Activated CD4-positive, alpha-beta memory T cell treated with anti-CD3 and anti-CD28 coated beads, Interleukin-2, amount 10 ng/mL, durations not matched to agents 7 days and 5 days (primary cell): ENCODE results near the gene ANKRD55. TPM values are rescaled to one million over a fixed set of nuclear protein-coding genes. Genes with fewer than 3 reads are reported as not detected.

Source experiments
- CTCF ChIA-PET: fragments of 350-600 bp; sonication (Branson Sonifier 250); formaldehyde crosslinking; loops from one replicate; lab custom pipeline; 2021; ENCODE audit warnings: antibody characterized with exemption, inconsistent platforms; lab: Charles Lee
- POLR2A ChIA-PET: fragments of 350-600 bp; sonication (Branson Sonifier 250); formaldehyde crosslinking; loops from one replicate; lab custom pipeline; 2021; ENCODE audit warnings: antibody characterized with exemption; lab: Charles Lee
- DNase-seq: peaks from one replicate; pipeline ENCODE4 v3.0.0-alpha.2; 2020
- H3K27ac Mint-ChIP-seq: one replicate; pipeline ENCODE4 v1.8.0; 2021; ENCODE audit warnings: mild to moderate bottlenecking, mixed read lengths
- H3K27me3 Mint-ChIP-seq: one replicate; pipeline ENCODE4 v1.8.0; 2021; ENCODE audit warnings: mixed read lengths
- H3K36me3 Mint-ChIP-seq: one replicate; pipeline ENCODE4 v1.8.0; 2021; ENCODE audit warnings: low read depth, mixed read lengths
- H3K4me1 Mint-ChIP-seq: one replicate; pipeline ENCODE4 v1.8.0; 2021; ENCODE audit warnings: mixed read lengths
- H3K4me3 Mint-ChIP-seq: one replicate; pipeline ENCODE4 v1.8.0; 2021; ENCODE audit warnings: mild to moderate bottlenecking, mixed read lengths
- H3K9me3 Mint-ChIP-seq: one replicate; pipeline ENCODE4 v1.8.0; 2021; ENCODE audit warnings: mixed read lengths
- total RNA-seq, 2 experiments: library from RNA; stranded (reverse); gene quantifications; one replicate each; pipeline ENCODE4 v1.2.3, GENCODE V29; 2021

The ANKRD55 gene
- total RNA-seq, 2 experiments from 2014 or later: 3.5 to 3.7 TPM

DNA sequence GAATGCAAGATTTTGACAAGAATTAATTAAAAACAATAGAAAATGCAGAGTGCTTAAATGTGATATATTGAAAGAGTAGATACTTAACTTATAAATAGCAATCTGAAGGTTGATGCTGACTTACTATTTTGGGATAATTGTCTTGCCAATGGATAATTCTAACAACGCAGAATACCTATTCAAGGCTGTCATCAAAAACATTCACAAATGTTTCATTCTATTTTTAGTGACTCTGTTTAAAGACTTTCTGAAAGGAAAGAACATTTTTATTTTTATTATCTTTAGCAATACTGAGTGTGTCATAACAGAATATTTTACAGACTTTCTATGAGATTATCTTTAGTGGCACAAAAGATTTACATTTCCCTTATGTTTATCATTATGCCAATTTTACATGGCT, 38.1 kb downstream of the ANKRD55 start:
- DNase-seq: no peak
- no peaks in the 10 kb centered on the region for H3K27me3 Mint-ChIP-seq
- CTCF ChIA-PET: interaction anchor here (4.1 kb wide), 1 partner anchor 259 kb away, joined by 10 read pairs; no protein-coding TSS in a partner anchor
- peaks cover 2% of the 10 kb centered on the region for H3K4me1 Mint-ChIP-seq
- POLR2A ChIA-PET: no interaction called here
- no peaks in the 10 kb centered on the region for H3K36me3 Mint-ChIP-seq
- no peak overlapping the region for H3K27ac Mint-ChIP-seq
- H3K9me3 Mint-ChIP-seq: no peaks in the 10 kb centered on the region
- no peak overlapping the region for H3K4me3 Mint-ChIP-seq

DNA sequence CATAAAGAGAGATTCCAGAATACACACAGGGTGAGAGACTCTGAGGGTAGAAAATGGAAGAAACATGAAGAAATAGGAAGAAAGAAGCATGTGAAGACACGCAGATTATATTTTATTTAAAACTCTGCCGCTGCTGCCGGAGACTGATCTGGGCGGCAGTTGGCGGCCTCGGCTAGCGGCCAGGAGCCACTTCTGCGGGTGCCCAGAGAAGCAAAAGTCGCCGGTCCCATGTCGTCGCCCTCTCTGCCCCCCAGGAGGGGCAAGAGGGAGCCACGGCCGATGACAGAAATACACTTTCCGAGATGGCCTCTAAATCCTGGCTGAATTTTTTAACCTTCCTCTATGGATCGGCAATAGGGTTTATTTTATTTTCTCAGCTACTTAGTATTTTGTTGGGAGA, 40.9 kb downstream of the ANKRD55 start:
- Mint-ChIP-seq H3K4me1 (peaks cover 2% of the 10 kb centered on the region), H3K36me3 (no peaks in the 10 kb centered on the region), H3K27me3 (peaks cover 3% of the 10 kb centered on the region), H3K27ac (no peak overlapping the region), H3K4me3 (no peak overlapping the region), H3K9me3 (no peaks in the 10 kb centered on the region)
- ChIA-PET CTCF (no interaction called here), POLR2A (no interaction called here)
- DNase-seq: no peak

DNA sequence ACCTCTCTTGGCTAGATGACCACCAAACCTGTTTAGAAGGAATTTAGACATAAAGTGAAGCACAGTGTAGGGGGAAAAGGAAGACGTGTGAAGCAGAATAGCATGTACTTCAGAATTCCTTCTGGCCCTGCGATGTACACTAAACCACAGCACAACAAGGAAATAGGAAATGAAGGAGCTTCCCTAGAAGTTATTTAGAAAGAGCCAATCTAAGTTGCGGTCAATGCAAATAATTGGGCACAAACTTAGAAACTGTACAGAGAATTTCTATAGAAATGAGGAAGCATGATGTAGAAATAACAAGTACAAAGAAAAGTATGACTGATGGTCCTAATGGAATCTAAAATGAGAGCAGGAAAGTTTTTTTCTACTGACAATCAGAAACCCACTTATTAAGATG, 41.5 kb downstream of the ANKRD55 start:
- Mint-ChIP-seq H3K4me3 (no peak overlapping the region), H3K36me3 (no peaks in the 10 kb centered on the region), H3K4me1 (peaks cover 2% of the 10 kb centered on the region), H3K27me3 (peaks cover 3% of the 10 kb centered on the region), H3K9me3 (no peaks in the 10 kb centered on the region), H3K27ac (no peak overlapping the region)
- DNase-seq: no peak
- ChIA-PET CTCF (interaction anchor here (0.6 kb wide), 1 partner anchor 10 kb away, joined by 3 read pairs; no protein-coding TSS in a partner anchor), POLR2A (no interaction called here)

GRCh38 chr5:56190497-56190896, 42.6 kb downstream of the ANKRD55 start:
- Mint-ChIP-seq H3K4me1 (peaks cover 2% of the 10 kb centered on the region), H3K27me3 (peaks cover 3% of the 10 kb centered on the region), H3K4me3 (no peak overlapping the region), H3K9me3 (no peaks in the 10 kb centered on the region), H3K36me3 (no peaks in the 10 kb centered on the region), H3K27ac (no peak overlapping the region)
- POLR2A ChIA-PET: no interaction called here
- peak; percentile 19 for DNase-seq
- CTCF ChIA-PET: no interaction called here

DNA sequence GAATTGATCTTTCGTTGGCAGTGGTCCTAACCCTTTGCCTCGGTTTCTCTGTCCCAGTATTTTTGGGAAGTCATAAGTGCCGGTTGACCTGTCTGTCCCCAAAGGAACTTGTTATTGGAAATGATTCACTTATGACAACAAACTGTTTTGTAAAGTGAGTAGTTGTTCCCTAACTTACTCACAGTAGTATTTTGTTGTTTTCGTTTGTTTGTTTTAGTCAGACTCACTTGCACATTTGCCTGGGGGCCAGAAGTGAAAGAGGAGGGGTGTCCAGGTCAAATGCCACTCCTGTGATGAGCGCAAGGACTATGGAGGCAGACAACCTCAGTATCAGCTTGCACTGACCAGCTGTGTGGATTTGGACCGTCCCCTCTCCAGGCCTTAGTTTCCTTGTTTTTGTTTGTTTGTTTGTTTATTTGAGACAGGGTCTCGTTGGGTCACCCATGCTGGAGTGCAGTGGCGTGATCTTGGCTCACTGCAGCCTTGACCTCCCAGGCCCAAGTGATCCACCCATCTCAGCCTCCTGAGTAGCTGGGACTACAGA, 47.3 kb downstream of the ANKRD55 start:
- Mint-ChIP-seq H3K4me3 (no peak overlapping the region), H3K27ac (no peak overlapping the region), H3K27me3 (peaks cover 4% of the 10 kb centered on the region), H3K4me1 (peaks cover 2% of the 10 kb centered on the region), H3K36me3 (no peaks in the 10 kb centered on the region), H3K9me3 (no peaks in the 10 kb centered on the region)
- CTCF ChIA-PET: no interaction called here
- DNase-seq: no peak
- POLR2A ChIA-PET: no interaction called here

GRCh38 chr5:56183506-56183905, 49.6 kb downstream of the ANKRD55 start:
- Mint-ChIP-seq H3K27me3 (peaks cover 9% of the 10 kb centered on the region), H3K36me3 (no peaks in the 10 kb centered on the region), H3K9me3 (no peaks in the 10 kb centered on the region), H3K4me1 (no peaks in the 10 kb centered on the region), H3K4me3 (no peak overlapping the region), H3K27ac (no peak overlapping the region)
- ChIA-PET POLR2A (no interaction called here), CTCF (no interaction called here)
- no peak for DNase-seq

DNA sequence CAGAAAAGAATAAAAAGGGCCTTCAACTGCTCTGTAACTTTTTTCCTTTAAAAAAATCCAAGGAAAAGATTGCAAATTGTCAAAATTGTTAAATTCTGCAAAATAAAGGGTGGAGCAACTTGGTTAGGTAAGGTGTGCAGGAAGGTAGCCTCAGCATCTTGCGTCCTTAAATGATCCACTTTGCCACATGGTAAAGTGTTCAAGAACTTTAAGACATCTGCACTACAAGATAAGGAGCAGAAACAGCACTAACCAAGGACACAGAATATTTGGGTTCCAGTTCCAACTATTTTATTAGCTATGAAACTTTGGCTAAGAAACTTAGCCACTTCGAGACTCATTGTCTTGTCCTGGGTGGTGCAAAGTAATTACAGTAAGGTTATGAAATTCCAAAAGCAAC, 53.7 kb downstream of the ANKRD55 start:
- DNase-seq: no peak
- Mint-ChIP-seq H3K4me3 (no peak overlapping the region), H3K4me1 (no peaks in the 10 kb centered on the region), H3K36me3 (no peaks in the 10 kb centered on the region), H3K27ac (no peak overlapping the region), H3K27me3 (peaks cover 23% of the 10 kb centered on the region), H3K9me3 (no peaks in the 10 kb centered on the region)
- ChIA-PET POLR2A (no interaction called here), CTCF (interaction anchor here (0.9 kb wide), 1 partner anchor 22 kb away, joined by 3 read pairs; no protein-coding TSS in a partner anchor)

GRCh38 chr5:56178823-56179222, 54.3 kb downstream of the ANKRD55 start:
- H3K27ac Mint-ChIP-seq: no peak overlapping the region
- ChIA-PET CTCF (no interaction called here), POLR2A (no interaction called here)
- no peaks in the 10 kb centered on the region for H3K36me3 Mint-ChIP-seq
- H3K4me1 Mint-ChIP-seq: no peaks in the 10 kb centered on the region
- peaks cover 24% of the 10 kb centered on the region for H3K27me3 Mint-ChIP-seq
- no peak overlapping the region for H3K4me3 Mint-ChIP-seq
- H3K9me3 Mint-ChIP-seq: no peaks in the 10 kb centered on the region
- DNase-seq: no peak

GRCh38 chr5:56176871-56177533, 56.1 kb downstream of the ANKRD55 start:
- POLR2A ChIA-PET: no interaction called here
- H3K27me3 Mint-ChIP-seq: peaks cover 24% of the 10 kb centered on the region
- H3K27ac Mint-ChIP-seq: no peak overlapping the region
- H3K4me3 Mint-ChIP-seq: no peak overlapping the region
- no peaks in the 10 kb centered on the region for H3K36me3 Mint-ChIP-seq
- peaks cover 7% of the 10 kb centered on the region for H3K4me1 Mint-ChIP-seq
- no peak for DNase-seq
- H3K9me3 Mint-ChIP-seq: no peaks in the 10 kb centered on the region
- CTCF ChIA-PET: no interaction called here

DNA sequence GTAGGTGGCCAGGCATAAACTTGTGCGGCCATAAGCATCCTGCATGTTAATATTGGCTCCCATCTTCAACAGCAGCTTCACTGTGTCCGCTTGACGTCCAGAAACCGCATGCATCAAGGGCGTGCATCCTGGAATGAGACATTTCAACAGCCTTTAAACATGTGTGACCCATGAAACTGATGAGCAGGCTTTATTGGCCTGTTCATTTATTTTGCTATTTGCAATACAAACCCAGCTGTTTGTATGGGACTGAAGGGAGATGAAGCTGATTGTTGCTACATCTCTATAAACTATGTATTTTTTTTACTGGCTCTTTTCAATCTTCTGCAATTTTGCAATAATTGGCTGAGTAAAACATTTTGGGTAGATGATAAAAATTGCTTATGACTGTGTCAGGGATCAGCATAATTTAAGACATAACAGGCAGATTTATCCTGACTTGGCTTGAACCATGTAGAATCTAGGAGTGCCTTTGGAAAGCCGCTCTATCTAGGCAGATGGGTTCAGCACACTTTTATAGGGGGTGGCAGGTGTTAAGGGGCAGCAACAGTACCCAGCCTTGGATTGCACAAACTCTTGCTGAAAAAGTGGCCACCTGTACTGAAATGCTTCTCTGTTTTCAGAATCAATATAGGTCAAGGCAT, 56.9 kb downstream of the ANKRD55 start:
- POLR2A ChIA-PET: no interaction called here
- Mint-ChIP-seq H3K4me1 (peaks cover 7% of the 10 kb centered on the region), H3K4me3 (no peak overlapping the region), H3K27ac (no peak overlapping the region), H3K9me3 (no peaks in the 10 kb centered on the region), H3K36me3 (no peaks in the 10 kb centered on the region), H3K27me3 (peaks cover 24% of the 10 kb centered on the region)
- DNase-seq: no peak
- CTCF ChIA-PET: no interaction called here

DNA sequence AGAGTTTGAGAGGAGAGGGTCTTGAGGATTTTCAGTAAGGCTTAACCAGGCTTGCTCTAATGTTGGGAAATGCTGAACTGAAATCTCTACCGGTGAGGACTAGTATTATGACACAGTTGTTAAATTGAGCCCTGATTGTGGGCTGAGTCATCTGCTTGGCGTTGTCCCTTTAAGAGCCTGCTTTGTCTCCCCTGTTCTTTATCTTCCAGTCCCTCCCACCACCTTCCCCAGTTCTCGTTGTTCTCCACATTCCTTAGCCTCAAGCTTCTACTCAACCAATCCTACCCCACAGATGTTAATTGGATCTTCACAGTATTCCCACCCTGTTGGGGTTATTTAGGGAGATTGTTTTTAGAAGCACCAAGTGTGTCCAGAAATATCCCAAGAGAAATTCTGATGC, 57.6 kb downstream of the ANKRD55 start:
- H3K9me3 Mint-ChIP-seq: no peaks in the 10 kb centered on the region
- no peak overlapping the region for H3K4me3 Mint-ChIP-seq
- H3K27ac Mint-ChIP-seq: no peak overlapping the region
- ChIA-PET CTCF (no interaction called here), POLR2A (no interaction called here)
- DNase-seq: no peak
- peaks cover 7% of the 10 kb centered on the region for H3K4me1 Mint-ChIP-seq
- no peaks in the 10 kb centered on the region for H3K36me3 Mint-ChIP-seq
- peaks cover 24% of the 10 kb centered on the region for H3K27me3 Mint-ChIP-seq

DNA sequence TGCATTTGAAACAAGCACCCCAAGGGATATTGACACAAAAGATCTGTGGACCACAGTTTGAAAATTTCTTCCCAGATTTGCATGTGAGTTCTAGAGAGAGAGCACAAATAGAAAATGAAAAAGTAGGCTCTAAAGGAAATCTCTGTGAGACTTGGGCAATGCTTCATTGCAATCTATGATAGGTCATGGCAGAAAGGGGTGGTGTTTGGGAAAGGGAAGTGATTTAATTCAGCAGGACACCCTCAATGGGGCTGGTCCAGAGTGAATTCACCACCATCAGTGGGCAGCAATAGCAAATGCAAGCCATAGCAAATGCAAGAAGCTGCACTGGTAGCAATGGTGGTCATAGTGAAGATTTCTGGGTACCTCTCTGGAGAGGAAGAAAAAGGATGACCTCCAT, 58.1 kb downstream of the ANKRD55 start:
- ChIA-PET POLR2A (no interaction called here), CTCF (no interaction called here)
- H3K9me3 Mint-ChIP-seq: no peaks in the 10 kb centered on the region
- peaks cover 27% of the 10 kb centered on the region for H3K27me3 Mint-ChIP-seq
- no peaks in the 10 kb centered on the region for H3K36me3 Mint-ChIP-seq
- DNase-seq: no peak
- no peak overlapping the region for H3K4me3 Mint-ChIP-seq
- no peak overlapping the region for H3K27ac Mint-ChIP-seq
- H3K4me1 Mint-ChIP-seq: peaks cover 7% of the 10 kb centered on the region

- CTCF ChIA-PET: no interaction called here
- no peak for DNase-seq
These were observed 60.9 kb downstream of the ANKRD55 start for GRCh38 chr5:56172241-56172640.

More at GRCh38 chr5:56172241-56172640, 60.9 kb downstream of the ANKRD55 start:
- H3K4me3 Mint-ChIP-seq: no peak overlapping the region
- POLR2A ChIA-PET: no interaction called here
- peaks cover 22% of the 10 kb centered on the region for H3K4me1 Mint-ChIP-seq
- no peaks in the 10 kb centered on the region for H3K36me3 Mint-ChIP-seq
- no peak overlapping the region for H3K27ac Mint-ChIP-seq
- peaks cover 20% of the 10 kb centered on the region for H3K27me3 Mint-ChIP-seq
- H3K9me3 Mint-ChIP-seq: no peaks in the 10 kb centered on the region
